Measurements from ENCODE around the gene PRPF40B. TPM values are rescaled to one million over a fixed set of nuclear protein-coding genes. Genes with fewer than 3 reads are reported as not detected.
"Not testable (repeated sequence)": the region's sequence is repeated elsewhere in the genome, so short reads cannot be mapped to it uniquely, and the experiment has no call there.

Gene PRPF40B
- total RNA-seq, 1 donor: 10.5 TPM

- TF ChIP-seq CTCF (IDR thresholded peaks at IDR 0.05; ENCODE audit: insufficient read depth, low read length): no peak
- DNase-seq (ENCODE audit: low read depth): no peak
These were observed 24.8 kb upstream of the PRPF40B start for GRCh38 chr12:49598527-49598926.

GRCh38 chr12:49599961-49600360 lies 23.4 kb upstream of the PRPF40B start:
- no peak for DNase-seq (ENCODE audit: low read depth)
- TF ChIP-seq CTCF (IDR thresholded peaks at IDR 0.05; ENCODE audit: insufficient read depth, low read length): no peak
- no peak overlapping the region for H3K4me3 ChIP-seq (ENCODE audit: low read depth, low read length)

More at GRCh38 chr12:49598527-49598926, 24.8 kb upstream of the PRPF40B start:
- H3K4me3 ChIP-seq (ENCODE audit: low read depth, low read length): no peak overlapping the region

GRCh38 chr12:49603721-49604120 lies 19.6 kb upstream of the PRPF40B start:
- no peak for DNase-seq (ENCODE audit: low read depth)
- no peak overlapping the region for H3K4me3 ChIP-seq (ENCODE audit: low read depth, low read length)
- TF ChIP-seq CTCF (IDR thresholded peaks at IDR 0.05; ENCODE audit: insufficient read depth, low read length): no peak

- no peak overlapping the region for H3K4me3 ChIP-seq (ENCODE audit: low read depth, low read length)
- no peak for TF ChIP-seq CTCF (IDR thresholded peaks at IDR 0.05; ENCODE audit: insufficient read depth, low read length)
- DNase-seq (ENCODE audit: low read depth): no peak
These were observed 18.5 kb upstream of the PRPF40B start for GRCh38 chr12:49604856-49605255.

GRCh38 chr12:49605539-49605938 lies 17.8 kb upstream of the PRPF40B start, which contains the start of gene FAM186B:
Gene FAM186B (minus strand): TSS chr12:49605639. CDS start chr12:49605477, 162 bp downstream.
- DNase-seq (ENCODE audit: low read depth); H3K4me3 ChIP-seq (ENCODE audit: low read depth, low read length): not testable (repeated sequence)

GRCh38 chr12:49609059-49609874 lies 14.1 kb upstream of the PRPF40B start:
- no peak overlapping the region for H3K4me3 ChIP-seq (ENCODE audit: low read depth, low read length)
- no peak for TF ChIP-seq CTCF (IDR thresholded peaks at IDR 0.05; ENCODE audit: insufficient read depth, low read length)
- DNase-seq (ENCODE audit: low read depth): no peak

GRCh38 chr12:49609875-49610154 lies 13.5 kb upstream of the PRPF40B start:
- no peak for DNase-seq (ENCODE audit: low read depth)

GRCh38 chr12:49610785-49611184 lies 12.6 kb upstream of the PRPF40B start:
- DNase-seq (ENCODE audit: low read depth); H3K4me3 ChIP-seq (ENCODE audit: low read depth, low read length): not testable (repeated sequence)

More at GRCh38 chr12:49609875-49610154, 13.5 kb upstream of the PRPF40B start:
- TF ChIP-seq CTCF (IDR thresholded peaks at IDR 0.05; ENCODE audit: insufficient read depth, low read length): peak; percentile 6
- no peak overlapping the region for H3K4me3 ChIP-seq (ENCODE audit: low read depth, low read length)

All from fibroblast of the aortic adventitia (primary cell).